Measurements from ENCODE around the gene CD99L2. TPM values are rescaled to one million over a fixed set of nuclear protein-coding genes. Genes with fewer than 3 reads are reported as not detected.

Gene CD99L2
- total RNA-seq, 2 experiments from 2014 or later, result 8.4 to 9.6 TPM

GRCh38 chrX:150870487-150871340 lies 27.8 kb downstream of the CD99L2 start:
- DNase-seq (no peak), ATAC-seq (no peak)
- H3K27ac Mint-ChIP-seq, result no peak overlapping the region
- intact Hi-C loops (cut with DNase I, micrococcal nuclease), result no loop called here
- no peaks in the 10 kb centered on the region for H3K27me3 Mint-ChIP-seq
- ChIA-PET POLR2A (no interaction called here), CTCF (interaction anchor here (0.7 kb wide), 1 partner anchor 268 kb away, joined by 4 read pairs; no protein-coding TSS in a partner anchor)
- peaks cover 6% of the 10 kb centered on the region for H3K9me3 Mint-ChIP-seq (ENCODE audit: low read depth)
- no peak overlapping the region for H3K4me3 Mint-ChIP-seq
- peaks cover 6% of the 10 kb centered on the region for H3K36me3 Mint-ChIP-seq (ENCODE audit: low read depth)
- H3K4me1 Mint-ChIP-seq, result peaks cover 47% of the 10 kb centered on the region

GRCh38 chrX:150870029-150870428 lies 28.4 kb downstream of the CD99L2 start:
- Mint-ChIP-seq H3K36me3 (ENCODE audit: low read depth) (peaks cover 2% of the 10 kb centered on the region), H3K4me1 (peaks cover 40% of the 10 kb centered on the region), H3K27me3 (no peaks in the 10 kb centered on the region), H3K27ac (no peak overlapping the region), H3K4me3 (no peak overlapping the region), H3K9me3 (ENCODE audit: low read depth) (no peaks in the 10 kb centered on the region)
- intact Hi-C loops (cut with DNase I, micrococcal nuclease), result no loop called here
- ATAC-seq (no peak), DNase-seq (no peak)
- CTCF ChIA-PET, result no interaction called here
- POLR2A ChIA-PET, result no interaction called here

DNA sequence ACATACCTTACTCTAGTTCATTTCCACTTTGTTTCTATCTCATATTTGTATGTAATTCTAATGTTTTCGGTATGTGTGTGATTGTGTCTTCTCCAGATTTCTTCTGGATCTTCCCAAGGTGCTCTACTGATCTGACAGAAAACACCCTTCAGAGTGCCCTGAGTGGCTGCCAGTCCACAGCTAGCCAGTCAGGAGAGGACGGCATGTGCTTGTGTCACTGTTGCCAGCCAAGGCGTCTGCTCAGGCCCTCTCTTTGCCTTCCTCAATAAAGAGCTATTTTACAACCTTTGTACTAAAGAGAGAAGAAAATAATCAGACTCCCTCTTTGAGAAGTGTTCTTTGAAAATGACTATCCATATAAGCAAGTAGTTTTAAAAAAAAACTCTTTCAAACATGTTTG lies 29.0 kb downstream of the CD99L2 start:
- Mint-ChIP-seq H3K4me1 (peaks cover 36% of the 10 kb centered on the region), H3K4me3 (no peak overlapping the region), H3K27ac (no peak overlapping the region), H3K27me3 (no peaks in the 10 kb centered on the region), H3K36me3 (ENCODE audit: low read depth) (peaks cover 2% of the 10 kb centered on the region), H3K9me3 (ENCODE audit: low read depth) (no peaks in the 10 kb centered on the region)
- CTCF ChIA-PET, result no interaction called here
- intact Hi-C loops (cut with DNase I, micrococcal nuclease), result no loop called here
- DNase-seq (no peak), ATAC-seq (no peak)
- POLR2A ChIA-PET, result no interaction called here

DNA sequence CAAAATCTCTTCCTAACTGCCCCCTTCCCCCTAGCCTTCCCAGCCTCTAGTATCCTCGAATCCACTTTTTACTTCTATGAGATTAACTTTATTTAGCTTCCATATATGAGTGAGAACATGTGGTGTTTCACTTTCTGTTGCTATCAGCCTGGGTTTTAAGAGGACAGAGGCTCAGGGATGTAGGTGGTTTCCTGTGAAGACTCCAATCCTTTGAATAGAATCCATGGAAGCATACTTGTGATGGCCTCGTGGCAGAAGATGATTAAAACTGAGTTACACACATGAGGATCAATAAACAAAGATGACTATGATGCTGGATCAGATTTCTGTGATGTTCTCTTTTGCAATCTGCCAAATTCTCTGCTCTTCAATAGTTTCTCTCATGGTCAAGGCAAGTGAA lies 29.8 kb downstream of the CD99L2 start:
- CTCF ChIA-PET, result no interaction called here
- H3K27me3 Mint-ChIP-seq, result no peaks in the 10 kb centered on the region
- no peak for ATAC-seq
- H3K36me3 Mint-ChIP-seq (ENCODE audit: low read depth), result peaks cover 4% of the 10 kb centered on the region
- no peak overlapping the region for H3K27ac Mint-ChIP-seq
- H3K4me1 Mint-ChIP-seq, result peaks cover 29% of the 10 kb centered on the region
- intact Hi-C loops (cut with DNase I, micrococcal nuclease), result no loop called here
- no peak overlapping the region for H3K4me3 Mint-ChIP-seq
- H3K9me3 Mint-ChIP-seq (ENCODE audit: low read depth), result no peaks in the 10 kb centered on the region
- DNase-seq, result no peak
- POLR2A ChIA-PET, result no interaction called here

DNA sequence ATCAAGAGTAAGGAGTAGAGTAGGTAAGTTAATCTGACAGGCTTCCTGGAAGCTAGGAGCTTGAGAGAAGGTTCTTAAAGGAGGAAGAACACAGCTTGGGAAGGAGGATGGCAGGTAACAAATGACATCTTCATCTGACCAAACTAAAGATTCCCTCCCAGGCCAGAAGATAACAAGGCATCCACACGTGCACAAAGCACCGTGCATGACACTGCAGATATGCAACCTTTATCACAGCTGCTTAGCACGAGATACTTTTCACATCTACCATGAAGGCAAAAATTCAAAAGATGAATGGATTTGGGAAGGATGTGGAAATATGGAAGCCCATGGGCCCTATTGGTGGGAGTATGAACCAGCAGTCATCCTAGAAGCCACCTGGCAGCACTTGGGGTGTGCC lies 34.3 kb downstream of the CD99L2 start:
- intact Hi-C loops (cut with DNase I, micrococcal nuclease), result no loop called here
- ATAC-seq, result no peak
- Mint-ChIP-seq H3K9me3 (ENCODE audit: low read depth) (peaks cover 3% of the 10 kb centered on the region), H3K27ac (no peak overlapping the region), H3K36me3 (ENCODE audit: low read depth) (peaks cover 11% of the 10 kb centered on the region), H3K4me1 (peaks cover 4% of the 10 kb centered on the region), H3K27me3 (no peaks in the 10 kb centered on the region), H3K4me3 (no peak overlapping the region)
- DNase-seq, result no peak
- ChIA-PET POLR2A (no interaction called here), CTCF (interaction anchor here (0.7 kb wide), 1 partner anchor 24 kb away, joined by 3 read pairs; no protein-coding TSS in a partner anchor)

GRCh38 chrX:150863191-150863590 lies 35.3 kb downstream of the CD99L2 start:
- Mint-ChIP-seq H3K27me3 (no peaks in the 10 kb centered on the region), H3K4me3 (no peak overlapping the region), H3K4me1 (no peaks in the 10 kb centered on the region), H3K9me3 (ENCODE audit: low read depth) (peaks cover 3% of the 10 kb centered on the region), H3K27ac (no peak overlapping the region), H3K36me3 (ENCODE audit: low read depth) (peaks cover 16% of the 10 kb centered on the region)
- intact Hi-C loops (cut with DNase I, micrococcal nuclease), result no loop called here
- ATAC-seq (no peak), DNase-seq (no peak)
- ChIA-PET POLR2A (no interaction called here), CTCF (no interaction called here)

- H3K27ac Mint-ChIP-seq, result no peak overlapping the region
- POLR2A ChIA-PET, result no interaction called here
These were observed 41.0 kb downstream of the CD99L2 start for GRCh38 chrX:150857453-150857852.

DNA sequence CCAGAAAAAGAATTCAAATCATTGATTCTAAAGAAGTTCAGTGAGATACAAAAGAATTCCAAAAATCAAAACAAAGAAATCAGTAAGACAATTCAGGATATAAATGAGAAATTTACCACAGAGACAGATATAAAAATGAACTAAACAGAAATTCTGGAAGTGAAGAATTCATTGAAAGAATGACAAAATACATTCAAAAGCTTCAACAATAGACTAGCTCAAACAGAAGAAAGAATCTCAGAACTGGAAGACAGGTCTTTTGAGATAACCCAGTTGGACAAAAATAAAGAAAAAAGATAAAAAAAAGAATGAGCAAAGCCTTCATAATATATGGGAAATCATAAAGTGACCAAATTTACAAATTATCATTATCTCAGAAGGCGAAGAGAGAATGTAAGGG lies 41.7 kb downstream of the CD99L2 start:
- ChIA-PET POLR2A (no interaction called here), CTCF (no interaction called here)
- H3K4me3 Mint-ChIP-seq, result no peak overlapping the region
- H3K27ac Mint-ChIP-seq, result no peak overlapping the region
- no peaks in the 10 kb centered on the region for H3K27me3 Mint-ChIP-seq
- H3K4me1 Mint-ChIP-seq, result no peaks in the 10 kb centered on the region
- DNase-seq (no peak), ATAC-seq (no peak)
- H3K36me3 Mint-ChIP-seq (ENCODE audit: low read depth), result peaks cover 25% of the 10 kb centered on the region
- intact Hi-C loops (cut with DNase I, micrococcal nuclease), result loop anchor here in 1 of 2 experiments (10.0 kb wide), 1 partner anchor 62 kb away; no protein-coding TSS in a partner anchor
- H3K9me3 Mint-ChIP-seq (ENCODE audit: low read depth), result peaks cover 17% of the 10 kb centered on the region

More at GRCh38 chrX:150857453-150857852, 41.0 kb downstream of the CD99L2 start:
- H3K27me3 Mint-ChIP-seq, result no peaks in the 10 kb centered on the region
- no peak for DNase-seq
- peaks cover 22% of the 10 kb centered on the region for H3K36me3 Mint-ChIP-seq (ENCODE audit: low read depth)
- intact Hi-C loops (cut with DNase I, micrococcal nuclease), result loop anchor here in 1 of 2 experiments (10.0 kb wide), 1 partner anchor 63 kb away; no protein-coding TSS in a partner anchor
- no peaks in the 10 kb centered on the region for H3K4me1 Mint-ChIP-seq
- H3K4me3 Mint-ChIP-seq, result no peak overlapping the region
- CTCF ChIA-PET, result no interaction called here
- peaks cover 17% of the 10 kb centered on the region for H3K9me3 Mint-ChIP-seq (ENCODE audit: low read depth)
- no peak for ATAC-seq

GRCh38 chrX:150856101-150856500 lies 42.4 kb downstream of the CD99L2 start:
- ChIA-PET POLR2A (no interaction called here), CTCF (no interaction called here)
- Mint-ChIP-seq H3K36me3 (ENCODE audit: low read depth) (peaks cover 23% of the 10 kb centered on the region), H3K4me3 (no peak overlapping the region), H3K4me1 (no peaks in the 10 kb centered on the region), H3K27ac (no peak overlapping the region), H3K27me3 (no peaks in the 10 kb centered on the region), H3K9me3 (ENCODE audit: low read depth) (peaks cover 15% of the 10 kb centered on the region)
- DNase-seq, result no peak
- intact Hi-C loops (cut with DNase I, micrococcal nuclease), result loop anchor here in 1 of 2 experiments (10.0 kb wide), 1 partner anchor 61 kb away; no protein-coding TSS in a partner anchor
- no peak for ATAC-seq

DNA sequence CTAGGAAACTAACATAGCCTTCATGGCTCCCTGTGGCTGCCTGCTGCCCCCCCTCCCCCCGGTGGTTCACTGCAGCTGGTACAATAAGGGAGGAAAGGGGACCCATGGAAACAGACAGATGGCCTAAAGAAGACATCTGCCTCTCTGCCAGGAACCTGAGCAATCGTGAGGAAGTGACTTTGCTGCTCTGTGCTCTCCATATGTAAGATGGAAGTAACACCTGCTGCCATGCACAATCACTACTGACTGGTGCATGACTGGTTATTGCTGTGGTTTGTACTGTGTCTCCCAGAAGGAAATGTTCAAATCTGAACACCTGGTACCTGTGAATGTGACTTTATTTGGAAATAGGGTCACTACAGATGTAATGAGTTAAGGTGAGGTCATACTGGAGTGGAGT lies 43.6 kb downstream of the CD99L2 start:
- Mint-ChIP-seq H3K4me3 (no peak overlapping the region), H3K27me3 (no peaks in the 10 kb centered on the region), H3K27ac (no peak overlapping the region), H3K36me3 (ENCODE audit: low read depth) (peaks cover 19% of the 10 kb centered on the region), H3K9me3 (ENCODE audit: low read depth) (peaks cover 14% of the 10 kb centered on the region), H3K4me1 (no peaks in the 10 kb centered on the region)
- POLR2A ChIA-PET, result no interaction called here
- intact Hi-C loops (cut with DNase I, micrococcal nuclease), result loop anchor here in 1 of 2 experiments (10.0 kb wide), 1 partner anchor 60 kb away; no protein-coding TSS in a partner anchor
- ATAC-seq (no peak), DNase-seq (no peak)
- CTCF ChIA-PET, result no interaction called here

- intact Hi-C loops (cut with DNase I, micrococcal nuclease), result loop anchor here in 1 of 2 experiments (10.0 kb wide), 1 partner anchor 55 kb away; no protein-coding TSS in a partner anchor
- H3K4me1 Mint-ChIP-seq, result peaks cover 9% of the 10 kb centered on the region
- no peaks in the 10 kb centered on the region for H3K27me3 Mint-ChIP-seq
- ChIA-PET CTCF (no interaction called here), POLR2A (no interaction called here)
- no peak overlapping the region for H3K4me3 Mint-ChIP-seq
- no peak for ATAC-seq
- no peak overlapping the region for H3K27ac Mint-ChIP-seq
- DNase-seq, result no peak
- no peaks in the 10 kb centered on the region for H3K9me3 Mint-ChIP-seq (ENCODE audit: low read depth)
- H3K36me3 Mint-ChIP-seq (ENCODE audit: low read depth), result peaks cover 5% of the 10 kb centered on the region
These were observed 48.3 kb downstream of the CD99L2 start for GRCh38 chrX:150849996-150850720.

DNA sequence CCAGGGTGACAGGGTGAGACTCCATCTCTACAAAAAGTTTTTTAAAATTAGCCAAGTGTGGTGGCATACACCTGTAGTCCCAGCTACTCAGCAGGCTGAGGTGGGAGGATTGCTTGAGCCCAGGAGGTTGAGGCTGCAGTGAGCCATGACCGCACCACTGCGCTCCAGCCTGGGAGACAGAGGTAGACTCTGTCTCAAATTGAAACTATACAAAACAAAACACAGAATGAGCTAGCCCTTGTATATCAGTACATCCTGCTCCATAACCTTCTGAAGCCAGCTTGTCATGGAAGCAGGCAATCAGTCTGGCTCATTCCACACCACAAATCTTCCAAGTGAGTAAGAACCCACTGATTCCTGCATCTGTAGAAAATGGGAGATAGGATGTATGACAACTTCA lies 49.0 kb downstream of the CD99L2 start:
- peaks cover 9% of the 10 kb centered on the region for H3K4me1 Mint-ChIP-seq
- H3K9me3 Mint-ChIP-seq (ENCODE audit: low read depth), result no peaks in the 10 kb centered on the region
- peaks cover 5% of the 10 kb centered on the region for H3K36me3 Mint-ChIP-seq (ENCODE audit: low read depth)
- ChIA-PET POLR2A (no interaction called here), CTCF (no interaction called here)
- H3K4me3 Mint-ChIP-seq, result no peak overlapping the region
- no peaks in the 10 kb centered on the region for H3K27me3 Mint-ChIP-seq
- H3K27ac Mint-ChIP-seq, result no peak overlapping the region
- intact Hi-C loops (cut with DNase I, micrococcal nuclease), result no loop called here
- DNase-seq (no peak), ATAC-seq (no peak)

Data from activated CD4-positive, alpha-beta T cell treated with anti-CD3 and anti-CD28 coated beads for 36 hours (primary cell).